Measurements from ENCODE around the gene TNRC6C. TPM values are rescaled to one million over a fixed set of nuclear protein-coding genes. Genes with fewer than 3 reads are reported as not detected.

The TNRC6C gene
- total and polyA plus RNA-seq, 2 of the 13 experiments (the other 11 are each of a cell fraction or from before 2014, with no cell fraction given): 0.66 to 4.9 TPM

DNA sequence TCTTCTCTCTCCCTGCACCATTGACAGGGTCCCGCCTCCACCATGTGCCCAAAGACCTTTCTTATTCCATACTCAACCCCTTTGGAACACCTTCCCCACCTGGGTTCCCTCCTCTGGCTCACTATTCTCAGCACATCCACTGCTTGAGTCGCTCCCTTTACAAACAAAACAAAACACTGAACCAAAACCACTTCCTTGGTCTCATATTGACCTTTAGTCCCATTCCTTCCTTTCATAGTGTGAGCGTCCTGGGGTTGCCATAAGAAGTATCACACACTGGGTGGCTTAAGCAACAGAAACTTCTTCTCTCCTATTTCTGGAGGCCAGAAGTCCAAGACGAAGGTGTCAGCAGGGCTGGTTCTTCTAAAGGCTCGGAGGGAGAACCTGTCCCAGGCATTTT lies 6.1 kb upstream of the TNRC6C start:
- FAIRE-seq: no peak
- H3K27me3 ChIP-seq (ENCODE audit: control insufficient read depth in 1 of 2, insufficient read depth in 2 of 2, low read length in 2 of 2): peaks cover 11 to 77% of the 10 kb centered on the region in 2 experiments
- intact Hi-C loops (cut with micrococcal nuclease; ENCODE audit: unreplicated experiment): no loop called here
- in situ Hi-C loops (cut with HindIII; ENCODE audit: extremely low pct_ligation_motif_present, low pct_unique_long_range_greater_than_20kb): no loop called here
- ATAC-seq: no peak
- no peaks in the 10 kb centered on the region for H3K36me3 ChIP-seq (replicated peaks in 1 of 2; ENCODE audit: control insufficient read depth in 1 of 2, insufficient read depth in 2 of 2, low read length in 2 of 2)
- CTCF ChIA-PET (ENCODE audit: low intra/inter-chr PET ratio, low total read pairs): no interaction called here
- no peak overlapping the region for H3K4me3 ChIP-seq (replicated peaks in 1 of 3; ENCODE audit: insufficient read depth in 1 of 3, low read depth in 2 of 3, low read length in 3 of 3)
- H4K20me1 ChIP-seq (ENCODE audit: insufficient read depth, low read length): no peaks in the 10 kb centered on the region
- no peak overlapping the region for H3K4me2 ChIP-seq (ENCODE audit: low read depth, low read length)
- DNase-seq (ENCODE audit: low spot score): no peak
- POLR2A ChIA-PET: no interaction called here
- no TSS peak for BruUV-seq (replicated peaks)
- TF ChIP-seq, protein P1, sequence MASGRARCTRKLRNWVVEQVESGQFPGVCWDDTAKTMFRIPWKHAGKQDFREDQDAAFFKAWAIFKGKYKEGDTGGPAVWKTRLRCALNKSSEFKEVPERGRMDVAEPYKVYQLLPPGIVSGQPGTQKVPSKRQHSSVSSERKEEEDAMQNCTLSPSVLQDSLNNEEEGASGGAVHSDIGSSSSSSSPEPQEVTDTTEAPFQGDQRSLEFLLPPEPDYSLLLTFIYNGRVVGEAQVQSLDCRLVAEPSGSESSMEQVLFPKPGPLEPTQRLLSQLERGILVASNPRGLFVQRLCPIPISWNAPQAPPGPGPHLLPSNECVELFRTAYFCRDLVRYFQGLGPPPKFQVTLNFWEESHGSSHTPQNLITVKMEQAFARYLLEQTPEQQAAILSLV (CRISPR knock-in tag; IDR thresholded peaks at IDR 0.05; ENCODE audit: borderline replicate concordance): no peak
- TF ChIP-seq JUN (CRISPR knock-in tag; IDR thresholded peaks at IDR 0.05): no peak
- TF ChIP-seq, protein P2, sequence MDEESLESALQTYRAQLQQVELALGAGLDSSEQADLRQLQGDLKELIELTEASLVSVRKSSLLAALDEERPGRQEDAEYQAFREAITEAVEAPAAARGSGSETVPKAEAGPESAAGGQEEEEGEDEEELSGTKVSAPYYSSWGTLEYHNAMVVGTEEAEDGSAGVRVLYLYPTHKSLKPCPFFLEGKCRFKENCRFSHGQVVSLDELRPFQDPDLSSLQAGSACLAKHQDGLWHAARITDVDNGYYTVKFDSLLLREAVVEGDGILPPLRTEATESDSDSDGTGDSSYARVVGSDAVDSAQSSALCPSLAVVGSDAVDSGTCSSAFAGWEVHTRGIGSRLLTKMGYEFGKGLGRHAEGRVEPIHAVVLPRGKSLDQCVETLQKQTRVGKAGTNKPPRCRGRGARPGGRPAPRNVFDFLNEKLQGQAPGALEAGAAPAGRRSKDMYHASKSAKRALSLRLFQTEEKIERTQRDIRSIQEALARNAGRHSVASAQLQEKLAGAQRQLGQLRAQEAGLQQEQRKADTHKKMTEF (CRISPR knock-in tag; IDR thresholded peaks at IDR 0.05): no peak
- TF ChIP-seq RAD51 (IDR thresholded peaks at IDR 0.05; ENCODE audit: borderline replicate concordance): no peak
- TF ChIP-seq ZNF160 (CRISPR knock-in tag; IDR thresholded peaks at IDR 0.05): no peak
- H3K27ac ChIP-seq (ENCODE audit: extremely low read length, insufficient read depth, low read length): no peak overlapping the region
- H3K9me3 ChIP-seq (ENCODE audit: low read length): no peaks in the 10 kb centered on the region
- no peaks in the 10 kb centered on the region for H3K79me2 ChIP-seq (ENCODE audit: insufficient read depth, low read length)
- peaks cover 9% of the 10 kb centered on the region for H3K4me1 ChIP-seq (ENCODE audit: insufficient read depth, low read length)
- no peak overlapping the region for H2AFZ ChIP-seq (ENCODE audit: low read length)
- WGBS (ENCODE audit: low lambda C conversion rate): 6% methylated on average over 5 of the region's 5 CpGs
- H3K9ac ChIP-seq (ENCODE audit: insufficient read depth, low read depth, low read length): no peak overlapping the region
